ENCODE measurements around the gene PRUNE2.

PRUNE2 gene

GRCh38 chr9:76738402-76738801, 167.5 kb downstream of the PRUNE2 start:
- intact Hi-C loops (cut with micrococcal nuclease) = no loop called here
- Mint-ChIP-seq H3K36me3 (ENCODE audit: low read depth) (no peaks in the 10 kb centered on the region), H3K4me1 (ENCODE audit: low read depth) (no peaks in the 10 kb centered on the region), H3K9me3 (peaks cover 16% of the 10 kb centered on the region), H3K27ac (no peak overlapping the region), H3K4me3 (no peak overlapping the region), H3K27me3 (peaks cover 1% of the 10 kb centered on the region)

DNA sequence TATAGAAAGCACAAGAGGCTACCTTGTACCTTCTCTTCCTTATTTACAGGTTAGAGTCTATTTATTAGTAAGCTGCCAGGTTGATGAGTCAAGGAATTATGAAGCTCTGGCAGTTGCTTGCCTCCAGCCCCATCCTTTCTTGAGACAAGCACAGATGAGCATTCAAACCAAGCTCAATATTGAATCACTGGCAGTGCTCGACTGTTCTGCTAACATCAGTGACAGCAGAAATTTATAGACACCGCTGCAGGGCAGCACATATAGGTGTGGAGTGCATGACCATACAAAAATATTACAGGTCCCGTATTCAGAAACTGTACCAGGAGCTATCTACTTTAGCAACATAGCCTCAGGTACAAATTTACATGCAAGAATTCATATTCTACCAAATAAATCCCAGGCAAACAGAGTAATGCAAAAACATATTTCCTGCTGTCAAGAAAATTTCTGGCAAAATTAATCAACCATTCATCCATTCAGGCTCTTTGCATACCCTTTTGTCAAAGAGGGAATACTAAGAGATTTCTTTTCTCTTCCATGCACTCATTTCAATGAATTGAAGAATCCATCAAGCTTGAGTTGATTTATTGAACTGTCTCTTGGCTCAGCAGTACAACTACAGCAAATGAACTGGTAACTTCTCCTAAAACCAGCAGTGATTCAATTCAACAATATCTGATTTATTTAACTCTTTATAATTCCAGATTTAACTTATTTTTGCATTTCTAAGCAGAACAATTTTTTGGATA, 168.6 kb downstream of the PRUNE2 start:
- Mint-ChIP-seq H3K9me3 (peaks cover 5% of the 10 kb centered on the region), H3K4me1 (ENCODE audit: low read depth) (no peaks in the 10 kb centered on the region), H3K4me3 (no peak overlapping the region), H3K27me3 (peaks cover 1% of the 10 kb centered on the region), H3K36me3 (ENCODE audit: low read depth) (no peaks in the 10 kb centered on the region), H3K27ac (no peak overlapping the region)
- intact Hi-C loops (cut with micrococcal nuclease) = no loop called here

DNA sequence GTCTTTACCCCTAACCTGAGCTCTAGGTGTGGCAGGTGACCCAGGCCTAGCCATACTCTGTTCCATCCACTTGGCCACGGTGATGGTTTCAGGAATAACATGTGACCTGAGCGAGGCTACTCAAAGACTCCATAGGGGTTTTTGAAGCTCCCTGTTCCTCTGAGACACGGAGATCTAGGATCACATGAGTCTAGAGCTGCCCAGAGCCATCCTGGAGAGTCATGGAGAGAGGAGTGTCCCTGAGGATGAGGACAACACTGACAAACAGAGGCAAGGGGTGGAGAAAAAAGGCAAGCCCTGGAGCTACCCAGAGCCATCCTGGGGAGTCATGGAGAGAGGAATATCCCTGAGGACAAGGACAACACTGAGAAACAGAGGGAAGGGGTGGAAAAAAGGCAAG, 171.2 kb downstream of the PRUNE2 start:
- no peak overlapping the region for H3K4me3 Mint-ChIP-seq
- peaks cover 1% of the 10 kb centered on the region for H3K27me3 Mint-ChIP-seq

DNA sequence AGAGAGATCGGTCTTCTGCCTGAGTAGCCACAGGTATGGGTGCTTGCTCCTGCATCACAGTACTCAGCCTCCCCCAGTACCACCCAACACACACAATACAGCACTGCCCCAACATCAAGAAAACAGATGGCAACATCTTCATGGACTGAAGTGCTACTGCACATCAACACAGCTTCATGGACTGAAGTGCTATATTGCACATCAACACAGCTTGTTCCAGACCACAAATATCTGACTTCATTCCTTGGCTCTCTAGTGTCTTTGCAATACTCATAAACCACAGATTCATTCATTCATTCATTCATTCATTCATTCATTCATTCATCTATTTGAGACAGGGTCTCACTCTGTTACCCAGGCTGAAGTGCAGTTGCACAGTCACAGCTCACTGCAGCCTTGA, 172.8 kb downstream of the PRUNE2 start:
- Mint-ChIP-seq H3K27ac (no peak overlapping the region), H3K9me3 (no peaks in the 10 kb centered on the region), H3K27me3 (peaks cover 1% of the 10 kb centered on the region), H3K4me3 (no peak overlapping the region), H3K4me1 (ENCODE audit: low read depth) (no peaks in the 10 kb centered on the region), H3K36me3 (ENCODE audit: low read depth) (no peaks in the 10 kb centered on the region)
- intact Hi-C loops (cut with micrococcal nuclease) = no loop called here

More for the DNA sequence above, 171.2 kb downstream of the PRUNE2 start:
- intact Hi-C loops (cut with micrococcal nuclease) = no loop called here
- Mint-ChIP-seq H3K4me1 (ENCODE audit: low read depth) (no peaks in the 10 kb centered on the region), H3K36me3 (ENCODE audit: low read depth) (no peaks in the 10 kb centered on the region), H3K27ac (no peak overlapping the region), H3K9me3 (no peaks in the 10 kb centered on the region)

- H3K4me3 Mint-ChIP-seq = no peak overlapping the region
- intact Hi-C loops (cut with micrococcal nuclease) = no loop called here
- H3K36me3 Mint-ChIP-seq (ENCODE audit: low read depth) = no peaks in the 10 kb centered on the region
- peaks cover 1% of the 10 kb centered on the region for H3K27me3 Mint-ChIP-seq
- H3K4me1 Mint-ChIP-seq (ENCODE audit: low read depth) = no peaks in the 10 kb centered on the region
- H3K27ac Mint-ChIP-seq = no peak overlapping the region
- no peaks in the 10 kb centered on the region for H3K9me3 Mint-ChIP-seq
Observed at GRCh38 chr9:76732341-76732958, 173.5 kb downstream of the PRUNE2 start.

- H3K36me3 Mint-ChIP-seq (ENCODE audit: low read depth) = no peaks in the 10 kb centered on the region
- peaks cover 6% of the 10 kb centered on the region for H3K27me3 Mint-ChIP-seq
- intact Hi-C loops (cut with micrococcal nuclease) = no loop called here
Observed at GRCh38 chr9:76730801-76731200, 175.1 kb downstream of the PRUNE2 start.

DNA sequence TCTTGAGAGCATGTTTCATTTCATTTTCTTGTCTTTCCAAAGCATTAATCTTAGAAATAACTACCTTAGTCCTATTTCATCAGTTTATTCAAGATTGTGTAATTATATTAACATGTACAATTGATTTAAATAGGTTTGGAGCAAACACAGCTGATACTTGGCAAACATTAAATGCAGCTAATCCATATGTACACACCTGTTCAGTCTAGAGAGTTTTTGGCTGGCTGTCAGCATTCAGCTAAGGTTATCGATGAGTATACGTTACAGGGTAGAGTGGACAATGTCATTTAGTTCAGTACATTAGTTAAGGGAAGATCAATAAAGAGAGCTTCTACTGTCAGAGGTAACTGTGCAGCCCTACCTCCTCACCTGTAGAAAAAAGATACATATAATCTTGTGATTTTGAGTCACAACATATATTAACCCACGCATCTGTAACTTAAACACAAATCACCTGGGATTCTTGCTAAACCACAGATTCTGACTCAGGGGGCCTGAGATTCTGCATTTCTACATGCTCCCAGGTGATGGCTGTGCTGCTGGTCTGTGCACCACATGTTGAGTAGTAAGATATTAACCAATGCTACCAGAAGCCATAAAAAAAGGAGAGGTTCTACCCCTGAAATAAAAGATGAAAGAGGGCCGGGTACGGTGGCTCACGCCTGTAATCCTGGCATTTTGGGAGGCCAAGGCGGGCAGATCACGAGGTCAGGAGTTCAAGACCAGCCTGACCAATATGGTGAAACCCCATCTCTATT, 175.8 kb downstream of the PRUNE2 start:
- no peak overlapping the region for H3K27ac Mint-ChIP-seq
- H3K27me3 Mint-ChIP-seq = peaks cover 10% of the 10 kb centered on the region
- intact Hi-C loops (cut with micrococcal nuclease) = no loop called here
- no peak overlapping the region for H3K4me3 Mint-ChIP-seq
- no peaks in the 10 kb centered on the region for H3K36me3 Mint-ChIP-seq (ENCODE audit: low read depth)
- H3K4me1 Mint-ChIP-seq (ENCODE audit: low read depth) = no peaks in the 10 kb centered on the region
- H3K9me3 Mint-ChIP-seq = no peaks in the 10 kb centered on the region

More at GRCh38 chr9:76730801-76731200, 175.1 kb downstream of the PRUNE2 start:
- no peaks in the 10 kb centered on the region for H3K4me1 Mint-ChIP-seq (ENCODE audit: low read depth)
- no peak overlapping the region for H3K27ac Mint-ChIP-seq
- H3K4me3 Mint-ChIP-seq = no peak overlapping the region
- no peaks in the 10 kb centered on the region for H3K9me3 Mint-ChIP-seq

DNA sequence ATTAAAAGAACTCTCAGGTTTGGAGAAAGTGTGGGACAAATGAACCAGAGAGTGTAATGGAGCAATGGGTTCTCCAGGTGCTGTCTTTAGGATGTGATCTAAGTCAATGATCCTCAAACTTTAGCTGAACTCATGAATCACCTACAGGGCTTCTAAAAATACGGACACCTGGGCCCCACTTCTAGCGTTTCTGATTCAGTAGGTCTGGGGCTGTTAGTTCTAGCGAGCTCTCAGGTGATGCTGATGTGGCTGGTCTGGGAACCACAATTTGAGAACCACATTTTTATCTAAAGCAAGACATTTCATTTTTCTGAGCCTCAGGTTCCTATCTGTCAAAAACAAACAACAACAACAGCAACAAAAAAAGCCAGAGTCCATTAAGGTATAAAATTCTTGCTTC, 176.8 kb downstream of the PRUNE2 start:
- Mint-ChIP-seq H3K27me3 (peaks cover 8% of the 10 kb centered on the region), H3K4me1 (ENCODE audit: low read depth) (no peaks in the 10 kb centered on the region), H3K27ac (no peak overlapping the region), H3K36me3 (ENCODE audit: low read depth) (no peaks in the 10 kb centered on the region), H3K9me3 (no peaks in the 10 kb centered on the region), H3K4me3 (no peak overlapping the region)
- intact Hi-C loops (cut with micrococcal nuclease) = no loop called here

GRCh38 chr9:76725885-76726284, 180.0 kb downstream of the PRUNE2 start:
- Mint-ChIP-seq H3K4me3 (no peak overlapping the region), H3K4me1 (ENCODE audit: low read depth) (no peaks in the 10 kb centered on the region), H3K27me3 (peaks cover 11% of the 10 kb centered on the region), H3K27ac (no peak overlapping the region), H3K36me3 (ENCODE audit: low read depth) (no peaks in the 10 kb centered on the region), H3K9me3 (no peaks in the 10 kb centered on the region)
- intact Hi-C loops (cut with micrococcal nuclease) = no loop called here

- no peaks in the 10 kb centered on the region for H3K36me3 Mint-ChIP-seq (ENCODE audit: low read depth)
- no peaks in the 10 kb centered on the region for H3K9me3 Mint-ChIP-seq
- intact Hi-C loops (cut with micrococcal nuclease) = no loop called here
- no peak overlapping the region for H3K27ac Mint-ChIP-seq
- H3K4me1 Mint-ChIP-seq (ENCODE audit: low read depth) = no peaks in the 10 kb centered on the region
- no peak overlapping the region for H3K4me3 Mint-ChIP-seq
- peaks cover 13% of the 10 kb centered on the region for H3K27me3 Mint-ChIP-seq
Observed at GRCh38 chr9:76725011-76725546, 180.8 kb downstream of the PRUNE2 start.

DNA sequence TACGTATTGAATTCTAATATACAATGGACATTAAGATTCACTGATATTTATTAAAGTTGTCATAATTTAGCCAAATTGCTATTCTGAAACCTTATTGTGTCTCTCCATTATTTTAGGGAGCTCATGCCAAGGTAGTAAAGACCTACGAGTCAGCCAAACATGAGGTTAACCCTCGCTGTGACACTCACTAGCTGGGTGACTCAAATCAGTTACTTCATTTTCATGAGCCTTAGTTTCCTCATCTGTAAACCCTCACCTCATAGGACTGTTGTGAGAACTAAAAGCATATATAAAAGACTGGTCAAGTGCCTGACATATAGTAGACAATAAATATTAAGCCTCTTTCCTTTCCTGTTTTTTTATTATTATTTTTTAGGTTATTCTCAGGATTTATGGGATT, 185.7 kb downstream of the PRUNE2 start:
- Mint-ChIP-seq H3K27ac (no peak overlapping the region), H3K9me3 (no peaks in the 10 kb centered on the region), H3K36me3 (ENCODE audit: low read depth) (no peaks in the 10 kb centered on the region), H3K4me3 (no peak overlapping the region), H3K27me3 (peaks cover 8% of the 10 kb centered on the region), H3K4me1 (ENCODE audit: low read depth) (peaks cover 9% of the 10 kb centered on the region)
- intact Hi-C loops (cut with micrococcal nuclease) = no loop called here

- H3K27me3 Mint-ChIP-seq = peaks cover 5% of the 10 kb centered on the region
- peaks cover 9% of the 10 kb centered on the region for H3K4me1 Mint-ChIP-seq (ENCODE audit: low read depth)
- H3K27ac Mint-ChIP-seq = no peak overlapping the region
- no peaks in the 10 kb centered on the region for H3K9me3 Mint-ChIP-seq
- H3K36me3 Mint-ChIP-seq (ENCODE audit: low read depth) = no peaks in the 10 kb centered on the region
- no peak overlapping the region for H3K4me3 Mint-ChIP-seq
- intact Hi-C loops (cut with micrococcal nuclease) = no loop called here
Observed at GRCh38 chr9:76718166-76718565, 187.7 kb downstream of the PRUNE2 start.

DNA sequence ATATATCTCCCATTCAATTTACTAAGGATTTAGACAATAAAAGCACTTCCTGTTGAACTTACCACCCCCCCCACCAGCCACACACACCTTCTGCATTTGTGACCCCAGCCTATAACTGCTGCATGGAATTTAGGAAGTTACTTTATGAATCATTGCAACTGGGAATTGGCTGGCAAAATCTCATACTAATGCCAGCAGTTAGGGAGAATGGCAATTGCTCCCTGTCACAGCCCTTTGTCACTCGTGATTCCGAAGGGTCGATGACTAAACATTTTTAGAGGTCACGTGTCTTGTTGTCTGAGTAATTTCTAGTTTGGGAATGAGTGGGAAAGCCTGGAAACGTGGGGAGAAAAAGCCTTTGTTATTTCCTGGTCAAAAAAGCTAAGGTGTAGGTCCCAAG, 188.3 kb downstream of the PRUNE2 start:
- H3K9me3 Mint-ChIP-seq = no peaks in the 10 kb centered on the region

DNA sequence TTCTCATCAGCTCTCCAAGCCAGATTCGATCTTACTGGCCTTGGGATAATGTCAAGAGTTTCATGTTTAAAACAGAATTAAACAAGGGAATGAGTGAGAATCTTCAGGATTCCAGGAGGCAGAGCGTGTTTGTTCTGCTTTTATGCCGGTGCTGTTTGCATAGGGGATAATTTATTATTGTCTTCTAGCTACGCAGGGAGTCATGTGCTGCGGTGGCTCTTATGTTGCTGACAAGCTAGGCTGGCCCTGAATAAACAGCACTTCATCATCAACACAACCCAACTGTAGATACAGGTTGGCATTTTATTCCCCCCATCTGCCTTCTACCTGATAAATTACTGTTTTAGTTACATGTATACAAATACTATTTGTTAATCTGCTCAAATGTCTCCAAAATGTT, 188.7 kb downstream of the PRUNE2 start:
- intact Hi-C loops (cut with micrococcal nuclease) = no loop called here
- Mint-ChIP-seq H3K27me3 (peaks cover 5% of the 10 kb centered on the region), H3K36me3 (ENCODE audit: low read depth) (no peaks in the 10 kb centered on the region)

More for the DNA sequence above, 188.3 kb downstream of the PRUNE2 start:
- intact Hi-C loops (cut with micrococcal nuclease) = no loop called here
- Mint-ChIP-seq H3K27me3 (peaks cover 5% of the 10 kb centered on the region), H3K27ac (peak overlapping the region; percentile 32), H3K36me3 (ENCODE audit: low read depth) (no peaks in the 10 kb centered on the region), H3K4me3 (no peak overlapping the region), H3K4me1 (ENCODE audit: low read depth) (peaks cover 9% of the 10 kb centered on the region)

More for the DNA sequence above, 188.7 kb downstream of the PRUNE2 start:
- H3K4me1 Mint-ChIP-seq (ENCODE audit: low read depth) = peaks cover 9% of the 10 kb centered on the region
- H3K4me3 Mint-ChIP-seq = no peak overlapping the region
- no peaks in the 10 kb centered on the region for H3K9me3 Mint-ChIP-seq
- peak overlapping the region; percentile 32 for H3K27ac Mint-ChIP-seq
